SK-N-SH (cell line): ENCODE measurements around the gene MPPED2.

Experiments
- EP300 ChIP-seq, 2 experiments: IDR thresholded peaks; 2 replicates each; pipeline versions ENCODE4 v1.4.0 to v1.6.1; 2012; ENCODE audit warnings: borderline replicate concordance in 1 of 2, low read depth in 1 of 2, low read length in 1 of 2
- JUND ChIP-seq: IDR thresholded peaks from 2 replicates; pipeline ENCODE4 v1.4.0; 2012
- MXI1 ChIP-seq: IDR thresholded peaks from 2 replicates; pipeline ENCODE4 v1.6.1; 2012; ENCODE audit warnings: mild to moderate bottlenecking, low read depth, low read length, improper control_type of control experiment
- POLR2AphosphoS5 ChIP-seq: IDR thresholded peaks from 2 replicates; pipeline ENCODE4 v1.6.1; 2012; ENCODE audit warnings: low read depth, low read length
- RAD21 ChIP-seq: IDR thresholded peaks from 2 replicates; pipeline ENCODE4 v1.6.1; 2012; ENCODE audit warnings: mild to moderate bottlenecking, low read length
- RXRA ChIP-seq: IDR thresholded peaks from 2 replicates; pipeline ENCODE4 v1.4.0; 2012; ENCODE audit warnings: low read depth, mild to moderate bottlenecking, borderline replicate concordance
- SIN3A ChIP-seq: IDR thresholded peaks from 2 replicates; pipeline ENCODE4 v1.6.1; 2012; ENCODE audit warnings: low read depth, mild to moderate bottlenecking, low read length, moderate library complexity, borderline replicate concordance
- SMC3 ChIP-seq: IDR thresholded peaks from 2 replicates; pipeline ENCODE4 v1.6.1; 2012; ENCODE audit warnings: low read depth, low read length, improper control_type of control experiment
- TCF12 ChIP-seq: IDR thresholded peaks from 2 replicates; pipeline ENCODE4 v1.4.0; 2012
- TF ChIP-seq, protein P1 (sequence below): fragments of 200-600 bp; sonication (generic); IDR thresholded peaks from 2 replicates; pipeline ENCODE4 v1.6.1; 2017; ENCODE audit warnings: antibody characterized with exemption, mild to moderate bottlenecking, moderate library complexity
- TF ChIP-seq, protein P2 (sequence below): IDR thresholded peaks from 2 replicates; pipeline ENCODE4; 2012
- TF ChIP-seq, protein P3 (sequence below): IDR thresholded peaks from 2 replicates; pipeline ENCODE4 v1.6.1; 2012; ENCODE audit warnings: mild to moderate bottlenecking, low read depth, low read length, moderate library complexity
- TF ChIP-seq, protein P4 (sequence below): fragments of 150-350 bp; IDR thresholded peaks from 2 replicates; pipeline ENCODE4 v1.6.1; 2017; ENCODE audit warnings: antibody characterized with exemption, low read length, low read depth, borderline replicate concordance

DNA sequence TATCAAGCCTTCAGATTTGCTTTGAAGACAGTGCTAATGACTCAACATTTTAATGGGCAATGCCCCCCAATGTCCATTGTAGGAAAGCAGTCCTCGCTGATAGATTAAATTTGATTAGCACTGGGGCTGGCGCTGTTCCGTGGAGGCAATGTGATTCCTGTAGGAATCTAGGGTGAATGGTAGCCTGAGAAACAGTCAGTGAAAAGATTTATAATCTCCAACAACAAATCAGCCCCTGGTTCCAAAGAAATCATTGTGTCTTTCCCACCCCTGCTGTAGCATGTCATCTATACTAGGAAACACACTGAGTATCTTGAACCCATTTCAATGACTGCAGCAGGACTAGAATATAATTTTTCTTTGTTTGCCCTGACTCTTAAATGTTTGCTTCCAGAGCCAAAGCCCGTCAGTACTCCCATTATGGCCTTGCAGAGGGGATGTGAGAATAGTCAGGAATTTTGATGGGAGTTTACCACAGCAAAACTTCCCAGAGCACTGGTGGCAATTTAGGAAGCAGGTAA lies 36.1 kb downstream of the MPPED2 start:
- TF ChIP-seq SIN3A (no peak), MXI1 (no peak), POLR2AphosphoS5 (no peak), EP300 (IDR thresholded peaks at IDR 0.05; ENCODE audit: borderline replicate concordance in 1 of 2, low read depth in 1 of 2, low read length in 1 of 2) (no peak), SMC3 (no peak), RXRA (no peak), TCF12 (no peak), JUND (no peak), RAD21 (no peak)
- TF ChIP-seq, protein P1, sequence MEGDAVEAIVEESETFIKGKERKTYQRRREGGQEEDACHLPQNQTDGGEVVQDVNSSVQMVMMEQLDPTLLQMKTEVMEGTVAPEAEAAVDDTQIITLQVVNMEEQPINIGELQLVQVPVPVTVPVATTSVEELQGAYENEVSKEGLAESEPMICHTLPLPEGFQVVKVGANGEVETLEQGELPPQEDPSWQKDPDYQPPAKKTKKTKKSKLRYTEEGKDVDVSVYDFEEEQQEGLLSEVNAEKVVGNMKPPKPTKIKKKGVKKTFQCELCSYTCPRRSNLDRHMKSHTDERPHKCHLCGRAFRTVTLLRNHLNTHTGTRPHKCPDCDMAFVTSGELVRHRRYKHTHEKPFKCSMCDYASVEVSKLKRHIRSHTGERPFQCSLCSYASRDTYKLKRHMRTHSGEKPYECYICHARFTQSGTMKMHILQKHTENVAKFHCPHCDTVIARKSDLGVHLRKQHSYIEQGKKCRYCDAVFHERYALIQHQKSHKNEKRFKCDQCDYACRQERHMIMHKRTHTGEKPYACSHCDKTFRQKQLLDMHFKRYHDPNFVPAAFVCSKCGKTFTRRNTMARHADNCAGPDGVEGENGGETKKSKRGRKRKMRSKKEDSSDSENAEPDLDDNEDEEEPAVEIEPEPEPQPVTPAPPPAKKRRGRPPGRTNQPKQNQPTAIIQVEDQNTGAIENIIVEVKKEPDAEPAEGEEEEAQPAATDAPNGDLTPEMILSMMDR = no peak
- TF ChIP-seq, protein P2, sequence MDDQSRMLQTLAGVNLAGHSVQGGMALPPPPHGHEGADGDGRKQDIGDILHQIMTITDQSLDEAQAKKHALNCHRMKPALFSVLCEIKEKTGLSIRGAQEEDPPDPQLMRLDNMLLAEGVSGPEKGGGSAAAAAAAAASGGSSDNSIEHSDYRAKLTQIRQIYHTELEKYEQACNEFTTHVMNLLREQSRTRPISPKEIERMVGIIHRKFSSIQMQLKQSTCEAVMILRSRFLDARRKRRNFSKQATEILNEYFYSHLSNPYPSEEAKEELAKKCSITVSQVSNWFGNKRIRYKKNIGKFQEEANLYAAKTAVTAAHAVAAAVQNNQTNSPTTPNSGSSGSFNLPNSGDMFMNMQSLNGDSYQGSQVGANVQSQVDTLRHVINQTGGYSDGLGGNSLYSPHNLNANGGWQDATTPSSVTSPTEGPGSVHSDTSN = no peak
- TF ChIP-seq, protein P3, sequence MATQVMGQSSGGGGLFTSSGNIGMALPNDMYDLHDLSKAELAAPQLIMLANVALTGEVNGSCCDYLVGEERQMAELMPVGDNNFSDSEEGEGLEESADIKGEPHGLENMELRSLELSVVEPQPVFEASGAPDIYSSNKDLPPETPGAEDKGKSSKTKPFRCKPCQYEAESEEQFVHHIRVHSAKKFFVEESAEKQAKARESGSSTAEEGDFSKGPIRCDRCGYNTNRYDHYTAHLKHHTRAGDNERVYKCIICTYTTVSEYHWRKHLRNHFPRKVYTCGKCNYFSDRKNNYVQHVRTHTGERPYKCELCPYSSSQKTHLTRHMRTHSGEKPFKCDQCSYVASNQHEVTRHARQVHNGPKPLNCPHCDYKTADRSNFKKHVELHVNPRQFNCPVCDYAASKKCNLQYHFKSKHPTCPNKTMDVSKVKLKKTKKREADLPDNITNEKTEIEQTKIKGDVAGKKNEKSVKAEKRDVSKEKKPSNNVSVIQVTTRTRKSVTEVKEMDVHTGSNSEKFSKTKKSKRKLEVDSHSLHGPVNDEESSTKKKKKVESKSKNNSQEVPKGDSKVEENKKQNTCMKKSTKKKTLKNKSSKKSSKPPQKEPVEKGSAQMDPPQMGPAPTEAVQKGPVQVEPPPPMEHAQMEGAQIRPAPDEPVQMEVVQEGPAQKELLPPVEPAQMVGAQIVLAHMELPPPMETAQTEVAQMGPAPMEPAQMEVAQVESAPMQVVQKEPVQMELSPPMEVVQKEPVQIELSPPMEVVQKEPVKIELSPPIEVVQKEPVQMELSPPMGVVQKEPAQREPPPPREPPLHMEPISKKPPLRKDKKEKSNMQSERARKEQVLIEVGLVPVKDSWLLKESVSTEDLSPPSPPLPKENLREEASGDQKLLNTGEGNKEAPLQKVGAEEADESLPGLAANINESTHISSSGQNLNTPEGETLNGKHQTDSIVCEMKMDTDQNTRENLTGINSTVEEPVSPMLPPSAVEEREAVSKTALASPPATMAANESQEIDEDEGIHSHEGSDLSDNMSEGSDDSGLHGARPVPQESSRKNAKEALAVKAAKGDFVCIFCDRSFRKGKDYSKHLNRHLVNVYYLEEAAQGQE = no peak
- TF ChIP-seq, protein P4, sequence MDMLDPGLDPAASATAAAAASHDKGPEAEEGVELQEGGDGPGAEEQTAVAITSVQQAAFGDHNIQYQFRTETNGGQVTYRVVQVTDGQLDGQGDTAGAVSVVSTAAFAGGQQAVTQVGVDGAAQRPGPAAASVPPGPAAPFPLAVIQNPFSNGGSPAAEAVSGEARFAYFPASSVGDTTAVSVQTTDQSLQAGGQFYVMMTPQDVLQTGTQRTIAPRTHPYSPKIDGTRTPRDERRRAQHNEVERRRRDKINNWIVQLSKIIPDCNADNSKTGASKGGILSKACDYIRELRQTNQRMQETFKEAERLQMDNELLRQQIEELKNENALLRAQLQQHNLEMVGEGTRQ = no peak
